Fibroblast of lung (primary cell): Measurements from ENCODE around the gene TMEM171.

Experiments
- CTCF ChIP-seq, 2 donors: IDR thresholded peaks in 1 of 2; conservative IDR thresholded peaks in 1 of 2; 1 replicate in 1 of 2; 2 replicates in 1 of 2; pipeline ENCODE4 v1.5.1; 2011 to 2012; ENCODE audit warnings: low read length in 2 of 2, control low read depth in 1 of 2, inconsistent platforms in 1 of 2, low read depth in 1 of 2, mild to moderate bottlenecking in 1 of 2
- EZH2 ChIP-seq: IDR thresholded peaks from 2 replicates; pipeline ENCODE4 v1.5.1; 2012; ENCODE audit warnings: low read length, control low read depth, mild to moderate bottlenecking; ENCODE audit errors: missing control alignments

- TF ChIP-seq CTCF (conservative IDR thresholded peaks at IDR 0.05 in 1 of 2, IDR thresholded peaks at IDR 0.05 in 1 of 2; ENCODE audit: low read depth in 1 of 2, low read length in 2 of 2) = peak; percentile 44 to 71
- no peak for TF ChIP-seq EZH2
Measured at GRCh38 chr5:73170522-73170921, 50.1 kb downstream of the TMEM171 start.
